ENCODE results near the gene WDR5B. TPM values are rescaled to one million over a fixed set of nuclear protein-coding genes. Genes with fewer than 3 reads are reported as not detected.

WDR5B gene
- total and polyA plus RNA-seq, 8 donors: 5.5 to 11.5 (median 9.3) TPM

GRCh38 chr3:122403489-122403888, 12.4 kb downstream of the WDR5B start:
- no peak for ATAC-seq
- no peak overlapping the region for H3K27ac ChIP-seq
- no peaks in the 10 kb centered on the region for H3K27me3 ChIP-seq
- H3K4me1 ChIP-seq: peaks cover 0 to 1% of the 10 kb centered on the region in 2 donors
- no peak for TF ChIP-seq CTCF (IDR thresholded peaks at IDR 0.05)
- no peaks in the 10 kb centered on the region for H3K9me3 ChIP-seq
- peaks cover 0 to 39% of the 10 kb centered on the region in 2 donors for H3K36me3 ChIP-seq
- H3K4me3 ChIP-seq: no peak overlapping the region
- intact Hi-C loops (cut with DNase I): no loop called here
- no peak for DNase-seq

GRCh38 chr3:122398920-122399319, 16.9 kb downstream of the WDR5B start:
- Histone ChIP-seq H3K4me1 (peaks cover 0 to 4% of the 10 kb centered on the region in 2 donors), H3K27me3 (no peaks in the 10 kb centered on the region), H3K9me3 (no peaks in the 10 kb centered on the region), H3K36me3 (peaks cover 0 to 14% of the 10 kb centered on the region in 2 donors), H3K4me3 (no peak overlapping the region), H3K27ac (no peak overlapping the region)
- intact Hi-C loops (cut with DNase I): no loop called here
- DNase-seq: no peak
- no peak for ATAC-seq
- TF ChIP-seq CTCF (IDR thresholded peaks at IDR 0.05): no peak

- ATAC-seq: no peak
- no peak overlapping the region for H3K27ac ChIP-seq
- intact Hi-C loops (cut with DNase I): no loop called here
- no peaks in the 10 kb centered on the region for H3K36me3 ChIP-seq
- H3K9me3 ChIP-seq: no peaks in the 10 kb centered on the region
- H3K27me3 ChIP-seq: no peaks in the 10 kb centered on the region
- DNase-seq: no peak
- TF ChIP-seq CTCF (IDR thresholded peaks at IDR 0.05): no peak
- no peak overlapping the region for H3K4me3 ChIP-seq
- peaks cover 0 to 4% of the 10 kb centered on the region in 2 donors for H3K4me1 ChIP-seq
Observed at GRCh38 chr3:122397201-122397600, 18.7 kb downstream of the WDR5B start.

GRCh38 chr3:122396511-122396910, 19.4 kb downstream of the WDR5B start:
- no peaks in the 10 kb centered on the region for H3K36me3 ChIP-seq
- ATAC-seq (no peak), DNase-seq (no peak)
- no peaks in the 10 kb centered on the region for H3K27me3 ChIP-seq
- no peak overlapping the region for H3K27ac ChIP-seq
- no peaks in the 10 kb centered on the region for H3K9me3 ChIP-seq
- TF ChIP-seq CTCF (IDR thresholded peaks at IDR 0.05): no peak
- intact Hi-C loops (cut with DNase I): no loop called here
- no peak overlapping the region for H3K4me3 ChIP-seq
- peaks cover 0 to 4% of the 10 kb centered on the region in 2 donors for H3K4me1 ChIP-seq

- DNase-seq (no peak), ATAC-seq (no peak)
- H3K4me3 ChIP-seq: no peak overlapping the region
- no peaks in the 10 kb centered on the region for H3K9me3 ChIP-seq
- no peaks in the 10 kb centered on the region for H3K36me3 ChIP-seq
- no peaks in the 10 kb centered on the region for H3K27me3 ChIP-seq
- H3K27ac ChIP-seq: no peak overlapping the region
- peaks cover 0 to 4% of the 10 kb centered on the region in 2 donors for H3K4me1 ChIP-seq
- intact Hi-C loops (cut with DNase I): no loop called here
- no peak for TF ChIP-seq CTCF (IDR thresholded peaks at IDR 0.05)
Observed at GRCh38 chr3:122395582-122395981, 20.3 kb downstream of the WDR5B start.

Data from left lung (tissue), 10 donors.